Measurements from ENCODE around the gene KLHDC7B. TPM values are rescaled to one million over a fixed set of nuclear protein-coding genes. Genes with fewer than 3 reads are reported as not detected.

Gene KLHDC7B
- total RNA-seq, 1 donor from 2014 or later: 0.07 TPM

GRCh38 chr22:50584106-50585096 is 38.7 kb downstream of the KLHDC7B start:
- Mint-ChIP-seq H3K27me3 (ENCODE audit: low read depth) (peaks cover 1% of the 10 kb centered on the region), H3K9me3 (no peaks in the 10 kb centered on the region), H3K36me3 (no peaks in the 10 kb centered on the region), H3K4me1 (peaks cover 7% of the 10 kb centered on the region), H3K27ac (no peak overlapping the region), H3K4me3 (peak overlapping the region; percentile 79)
- no peak for DNase-seq (ENCODE audit: low spot score in 2 of 2, unreplicated experiment in 2 of 2)
- TF ChIP-seq, protein P1, sequence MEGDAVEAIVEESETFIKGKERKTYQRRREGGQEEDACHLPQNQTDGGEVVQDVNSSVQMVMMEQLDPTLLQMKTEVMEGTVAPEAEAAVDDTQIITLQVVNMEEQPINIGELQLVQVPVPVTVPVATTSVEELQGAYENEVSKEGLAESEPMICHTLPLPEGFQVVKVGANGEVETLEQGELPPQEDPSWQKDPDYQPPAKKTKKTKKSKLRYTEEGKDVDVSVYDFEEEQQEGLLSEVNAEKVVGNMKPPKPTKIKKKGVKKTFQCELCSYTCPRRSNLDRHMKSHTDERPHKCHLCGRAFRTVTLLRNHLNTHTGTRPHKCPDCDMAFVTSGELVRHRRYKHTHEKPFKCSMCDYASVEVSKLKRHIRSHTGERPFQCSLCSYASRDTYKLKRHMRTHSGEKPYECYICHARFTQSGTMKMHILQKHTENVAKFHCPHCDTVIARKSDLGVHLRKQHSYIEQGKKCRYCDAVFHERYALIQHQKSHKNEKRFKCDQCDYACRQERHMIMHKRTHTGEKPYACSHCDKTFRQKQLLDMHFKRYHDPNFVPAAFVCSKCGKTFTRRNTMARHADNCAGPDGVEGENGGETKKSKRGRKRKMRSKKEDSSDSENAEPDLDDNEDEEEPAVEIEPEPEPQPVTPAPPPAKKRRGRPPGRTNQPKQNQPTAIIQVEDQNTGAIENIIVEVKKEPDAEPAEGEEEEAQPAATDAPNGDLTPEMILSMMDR (IDR thresholded peaks at IDR 0.05; ENCODE audit: unreplicated experiment): no peak

GRCh38 chr22:50585238-50585637 is 39.5 kb downstream of the KLHDC7B start:
- no peak for DNase-seq (ENCODE audit: low spot score in 2 of 2, unreplicated experiment in 2 of 2)
- Mint-ChIP-seq H3K36me3 (no peaks in the 10 kb centered on the region), H3K4me1 (peaks cover 7% of the 10 kb centered on the region), H3K9me3 (no peaks in the 10 kb centered on the region), H3K27me3 (ENCODE audit: low read depth) (peaks cover 7% of the 10 kb centered on the region), H3K27ac (no peak overlapping the region), H3K4me3 (no peak overlapping the region)
- TF ChIP-seq, protein P1 (IDR thresholded peaks at IDR 0.05; ENCODE audit: unreplicated experiment): no peak

DNA sequence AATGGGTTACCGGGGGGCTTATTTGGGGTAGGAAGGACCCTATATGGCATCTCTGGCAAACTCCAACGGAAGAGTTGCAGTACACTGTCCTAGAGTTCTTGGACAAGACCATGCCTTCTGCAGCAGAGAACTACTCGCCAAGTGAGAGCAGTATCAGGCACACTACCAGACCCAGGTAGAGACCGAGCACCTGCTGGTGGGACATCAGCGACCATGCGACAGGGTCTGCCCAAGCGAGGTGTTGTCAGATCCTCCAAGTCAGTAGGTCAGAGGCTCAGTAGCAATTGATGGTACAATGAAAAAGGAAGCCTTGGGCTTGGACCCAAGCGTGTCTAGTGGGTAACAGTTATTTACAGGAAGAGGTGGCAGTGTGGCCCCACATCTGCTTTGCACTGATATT is 40.1 kb downstream of the KLHDC7B start:
- TF ChIP-seq, protein P1 (IDR thresholded peaks at IDR 0.05; ENCODE audit: unreplicated experiment): no peak
- no peaks in the 10 kb centered on the region for H3K36me3 Mint-ChIP-seq
- no peaks in the 10 kb centered on the region for H3K9me3 Mint-ChIP-seq
- peaks cover 7% of the 10 kb centered on the region for H3K4me1 Mint-ChIP-seq
- no peak overlapping the region for H3K27ac Mint-ChIP-seq
- peaks cover 7% of the 10 kb centered on the region for H3K27me3 Mint-ChIP-seq (ENCODE audit: low read depth)
- no peak for DNase-seq (ENCODE audit: low spot score in 2 of 2, unreplicated experiment in 2 of 2)
- no peak overlapping the region for H3K4me3 Mint-ChIP-seq

- no peak overlapping the region for H3K27ac Mint-ChIP-seq
- peaks cover 7% of the 10 kb centered on the region for H3K4me1 Mint-ChIP-seq
- H3K27me3 Mint-ChIP-seq (ENCODE audit: low read depth): peaks cover 7% of the 10 kb centered on the region
- H3K4me3 Mint-ChIP-seq: no peak overlapping the region
- H3K9me3 Mint-ChIP-seq: no peaks in the 10 kb centered on the region
- TF ChIP-seq, protein P1 (IDR thresholded peaks at IDR 0.05; ENCODE audit: unreplicated experiment): no peak
- H3K36me3 Mint-ChIP-seq: no peaks in the 10 kb centered on the region
- DNase-seq (ENCODE audit: low spot score in 2 of 2, unreplicated experiment in 2 of 2): no peak
Measured at GRCh38 chr22:50586416-50586815, 40.7 kb downstream of the KLHDC7B start.

GRCh38 chr22:50587407-50587806 is 41.7 kb downstream of the KLHDC7B start:
- Mint-ChIP-seq H3K27me3 (ENCODE audit: low read depth) (peaks cover 7% of the 10 kb centered on the region), H3K36me3 (peaks cover 1% of the 10 kb centered on the region), H3K4me3 (no peak overlapping the region), H3K9me3 (no peaks in the 10 kb centered on the region), H3K4me1 (peaks cover 7% of the 10 kb centered on the region), H3K27ac (peak overlapping the region; percentile 9)
- no peak for DNase-seq (ENCODE audit: low spot score in 2 of 2, unreplicated experiment in 2 of 2)
- TF ChIP-seq, protein P1 (IDR thresholded peaks at IDR 0.05; ENCODE audit: unreplicated experiment): no peak

Measured in mesothelial cell of epicardium (in vitro differentiated cells).